DMS 273 (cell line): ENCODE data around the gene TRAIP.

ENCODE experiments used
- DNase-seq: peaks from one replicate; lab custom pipeline; 2025; ENCODE audit not compliant: unreplicated experiment; lab: John Stamatoyannopoulos, UW

The TRAIP gene

DNA sequence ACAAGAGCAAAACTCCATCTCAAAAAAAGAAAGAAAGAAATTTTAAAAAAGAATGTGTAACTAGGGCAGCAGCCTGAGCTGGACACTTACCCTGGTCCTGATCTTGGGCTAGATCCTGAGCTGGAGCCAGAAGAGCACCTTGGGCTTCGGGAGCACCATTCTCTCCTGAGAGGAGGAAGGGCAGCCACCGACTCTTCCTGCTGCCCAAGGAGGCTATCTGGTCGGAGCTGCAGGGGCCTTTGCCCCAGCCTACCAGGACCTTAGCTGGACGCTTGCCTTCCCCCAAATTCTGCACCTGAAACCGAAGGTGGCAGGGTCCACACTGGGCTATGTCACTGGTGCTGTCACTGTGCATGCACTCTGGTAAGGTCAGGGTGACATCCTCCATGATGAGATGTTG is 20.2 kb upstream of the TRAIP start:
- DNase-seq, result no peak

DNA sequence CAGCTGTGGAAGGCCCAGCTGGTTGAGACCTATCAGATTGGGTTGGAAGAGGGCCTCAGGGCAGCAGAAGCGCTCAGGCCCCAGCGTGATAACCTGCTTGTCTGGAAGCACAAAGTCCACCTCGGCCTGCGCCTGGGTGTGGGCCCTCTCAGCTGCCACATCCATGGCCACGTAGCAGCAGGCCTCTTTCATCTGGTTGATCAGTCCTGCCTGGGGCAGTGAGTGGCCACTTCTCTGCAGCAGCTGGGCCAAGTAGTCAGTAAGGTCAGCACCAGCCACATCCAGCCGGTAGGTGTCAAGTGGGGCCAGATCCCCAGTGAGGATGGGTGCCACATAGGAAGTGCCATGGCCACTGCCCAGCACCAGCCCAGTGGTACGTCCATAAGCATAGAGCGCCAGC is 17.3 kb upstream of the TRAIP start:
- no peak for DNase-seq

DNA sequence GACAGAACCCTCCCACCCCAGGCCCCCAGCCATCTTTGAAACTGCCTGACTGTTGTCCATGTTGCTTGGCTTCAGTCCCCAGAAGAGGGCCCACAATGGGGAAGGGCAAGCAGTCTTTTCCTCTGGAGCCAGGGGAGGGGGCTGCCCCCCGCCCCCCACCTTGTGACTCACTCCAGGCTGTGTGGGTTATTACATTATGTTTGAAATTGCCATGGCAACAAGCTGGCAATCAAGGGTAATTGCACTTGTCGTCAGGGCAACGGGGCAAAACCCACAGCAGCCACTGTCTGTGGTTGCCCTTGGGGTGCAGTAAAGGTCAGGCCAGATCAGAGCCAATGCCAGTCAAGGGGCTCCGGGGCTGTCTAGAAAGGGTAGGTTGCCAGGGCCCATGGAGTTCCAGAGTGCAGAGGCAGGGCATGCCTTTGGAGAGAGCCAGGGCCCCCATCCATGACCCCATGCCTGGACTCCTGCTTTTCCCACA is 16.5 kb upstream of the TRAIP start:
- DNase-seq, result peak; percentile 39

DNA sequence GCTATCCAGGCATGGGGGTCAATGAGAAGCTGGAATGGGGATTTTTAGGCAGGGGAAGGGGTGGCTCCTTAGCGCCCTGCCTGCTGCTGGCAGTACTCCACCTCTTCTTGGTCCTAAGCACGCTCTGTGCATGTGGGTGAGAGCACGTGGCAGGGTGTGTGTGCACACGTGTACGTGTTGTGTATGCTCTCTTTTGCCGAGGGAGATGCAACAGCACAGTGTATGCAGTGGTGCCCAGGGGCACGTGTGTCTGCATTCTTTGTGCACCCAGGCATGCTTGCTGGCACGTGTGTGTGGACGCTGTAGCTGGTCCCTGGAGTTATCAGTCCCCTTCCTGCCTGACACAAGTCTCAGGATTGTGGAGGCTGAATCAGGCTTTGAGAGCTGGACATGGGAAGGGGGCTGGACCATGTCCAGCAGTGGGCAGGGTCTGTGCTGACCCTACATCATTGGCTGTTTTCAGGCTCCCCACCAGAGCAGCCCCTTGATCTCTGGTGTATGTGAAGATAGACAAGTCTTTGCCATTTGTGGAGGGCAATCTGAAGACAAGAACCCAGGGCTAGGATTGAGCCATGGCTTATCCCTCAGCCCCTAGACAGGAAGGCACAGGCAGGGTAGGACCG is 15.3 kb upstream of the TRAIP start:
- no peak for DNase-seq

DNA sequence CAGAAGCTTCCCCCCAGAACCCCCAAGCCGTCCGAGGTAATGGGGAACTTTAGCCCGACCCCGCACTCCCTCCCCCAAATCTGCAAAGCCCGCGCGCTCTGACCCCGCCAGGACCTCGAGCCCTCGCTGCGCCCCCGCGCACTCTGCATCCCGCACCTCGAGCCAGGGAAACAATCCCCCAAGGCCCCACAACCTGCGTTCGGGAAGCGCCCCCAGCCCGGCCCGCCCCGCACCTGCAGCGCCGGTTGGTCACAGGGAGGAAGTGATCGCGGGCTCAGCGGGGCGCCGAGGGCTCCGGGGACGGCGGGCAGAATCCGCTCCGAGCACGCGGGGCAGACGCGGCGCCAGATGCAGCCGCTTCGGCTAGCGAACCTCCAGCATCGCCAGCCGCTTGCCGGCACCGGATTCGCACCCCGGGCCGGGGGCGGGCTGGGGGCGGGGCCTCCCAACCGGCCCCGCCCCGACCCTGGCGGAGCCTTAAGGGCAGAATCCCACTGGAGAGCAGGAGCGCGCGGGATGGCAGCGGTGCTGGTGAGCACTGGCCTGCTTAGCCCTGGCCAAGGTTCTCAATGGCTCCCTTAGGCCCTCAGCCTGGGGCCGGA is 13.3 kb upstream of the TRAIP start, which contains the start of gene CAMKV:
CAMKV (minus strand) TSS at position 382 of the 602 bp plus-strand sequence. CDS start 7,518 bp downstream, outside the sequence.
- DNase-seq, result peak; percentile 86

DNA sequence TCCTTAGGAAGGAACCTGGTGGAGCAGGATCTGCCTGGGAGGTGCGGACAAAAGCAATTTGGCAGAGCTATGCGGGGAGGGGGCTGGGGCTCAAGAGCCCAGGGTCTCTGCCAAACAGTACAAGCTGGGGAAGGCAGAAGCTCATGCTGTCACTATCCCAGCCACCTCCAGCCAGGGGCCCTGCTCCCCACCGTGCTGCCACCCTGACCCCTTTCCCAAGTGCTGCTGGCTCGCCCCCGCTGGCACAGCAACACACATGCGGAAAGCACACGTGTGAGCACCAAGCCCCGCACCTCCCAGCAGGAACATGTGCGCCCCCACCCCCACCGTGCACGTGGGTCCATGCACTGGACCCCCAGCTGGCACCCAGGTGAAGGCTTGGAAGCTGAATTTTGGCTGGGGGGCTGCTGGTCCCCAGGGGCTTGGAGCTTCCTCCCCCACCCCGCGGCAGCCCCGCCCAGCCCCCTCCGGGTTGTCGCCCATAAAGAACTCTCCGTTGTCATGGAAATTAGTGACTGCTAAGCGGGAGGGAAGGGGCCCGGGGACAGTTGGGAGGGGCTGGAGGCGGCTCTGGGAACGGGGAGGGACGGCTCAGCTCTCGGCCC is 12.6 kb upstream of the TRAIP start:
- peak; percentile 72 for DNase-seq

DNA sequence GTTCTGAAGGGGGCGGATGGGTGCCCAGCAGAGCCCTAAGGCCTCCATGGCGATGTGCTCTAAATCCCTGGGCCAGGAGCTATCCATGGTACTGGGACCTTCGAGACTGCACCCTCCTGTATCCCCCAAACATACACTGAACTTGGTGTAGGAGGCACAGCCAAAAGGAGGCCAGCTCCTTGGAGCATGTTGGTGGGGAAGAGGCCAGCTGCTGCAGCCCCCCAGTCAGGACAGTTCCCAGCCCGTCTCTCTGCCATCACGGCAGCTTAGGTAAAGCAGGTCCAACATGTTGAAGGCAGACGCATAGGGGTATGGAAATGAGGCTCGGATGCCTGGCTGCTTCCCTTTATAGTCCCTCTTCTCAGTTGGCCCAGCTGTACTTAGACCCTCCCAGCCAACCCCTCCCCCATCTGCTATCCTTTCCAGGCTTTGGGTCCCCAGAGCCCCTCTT is 11.5 kb upstream of the TRAIP start:
- DNase-seq, result peak; percentile 53

DNA sequence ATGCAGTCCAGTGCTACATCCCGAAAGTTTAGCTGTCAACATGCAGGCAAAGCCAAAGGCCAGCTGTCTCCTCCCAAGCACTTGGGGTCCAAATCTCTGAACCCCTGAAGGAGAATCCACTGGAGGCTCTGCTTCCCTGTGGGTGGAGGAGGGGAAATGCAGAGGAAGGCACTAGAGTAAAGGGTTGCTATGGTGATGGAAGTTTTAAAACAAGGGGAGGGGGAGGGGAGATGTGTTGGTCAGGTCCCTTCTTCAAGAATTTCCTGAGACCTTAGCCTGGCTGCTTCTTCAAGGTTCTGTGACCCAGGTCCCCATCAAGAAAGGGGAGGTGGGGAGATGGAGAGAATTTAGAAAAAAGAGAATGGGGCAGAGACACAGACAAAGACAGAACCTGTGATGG is 11.0 kb upstream of the TRAIP start:
- DNase-seq, result no peak

DNA sequence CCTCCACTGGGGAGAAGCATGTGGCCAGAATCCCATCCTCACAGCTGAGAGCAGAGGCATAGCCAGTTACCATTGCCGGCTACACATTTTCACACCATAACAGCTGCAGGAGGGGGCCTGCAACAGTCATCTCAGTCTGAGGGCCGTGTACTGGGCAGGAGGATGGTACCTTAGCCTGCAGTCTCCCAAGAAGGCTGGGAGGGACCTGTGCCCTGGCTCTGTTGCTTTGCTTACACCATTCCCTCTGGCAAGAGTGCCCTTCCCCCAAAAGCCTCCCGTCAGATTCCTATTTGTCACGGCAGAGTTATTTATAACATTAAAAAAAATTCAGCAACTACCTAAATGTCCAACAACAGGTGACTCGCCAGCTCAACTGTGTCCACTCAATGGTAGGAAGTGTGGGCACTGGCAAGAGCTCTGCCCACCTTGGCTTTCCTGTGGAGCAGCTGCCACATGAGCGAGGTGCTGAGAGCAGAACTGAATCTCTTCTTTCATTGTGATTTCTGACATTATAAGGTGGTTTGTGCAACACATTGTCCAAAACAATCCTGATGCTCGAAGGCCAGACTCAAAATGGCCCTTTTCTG is 8.9 kb upstream of the TRAIP start:
- no peak for DNase-seq

DNA sequence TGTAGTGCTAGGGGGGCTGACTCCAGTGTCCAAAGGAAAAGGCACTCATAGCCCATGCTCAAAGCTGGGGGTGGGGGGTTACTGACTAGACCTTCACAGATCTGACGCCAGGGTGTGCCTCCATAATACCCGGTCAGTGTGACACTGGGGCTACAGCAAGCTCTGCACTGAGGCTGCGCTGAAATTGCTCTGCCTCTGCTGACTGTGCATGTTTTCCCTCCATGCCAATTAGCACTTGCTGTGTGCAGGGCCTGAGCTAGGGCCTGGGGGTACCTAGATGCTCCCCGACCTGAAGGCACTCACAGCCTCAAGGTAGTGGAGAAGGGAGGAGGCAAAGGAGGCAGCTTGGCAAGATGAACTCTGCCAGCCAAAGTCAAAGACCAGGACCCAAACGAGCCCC is 8.1 kb upstream of the TRAIP start:
- no peak for DNase-seq

DNA sequence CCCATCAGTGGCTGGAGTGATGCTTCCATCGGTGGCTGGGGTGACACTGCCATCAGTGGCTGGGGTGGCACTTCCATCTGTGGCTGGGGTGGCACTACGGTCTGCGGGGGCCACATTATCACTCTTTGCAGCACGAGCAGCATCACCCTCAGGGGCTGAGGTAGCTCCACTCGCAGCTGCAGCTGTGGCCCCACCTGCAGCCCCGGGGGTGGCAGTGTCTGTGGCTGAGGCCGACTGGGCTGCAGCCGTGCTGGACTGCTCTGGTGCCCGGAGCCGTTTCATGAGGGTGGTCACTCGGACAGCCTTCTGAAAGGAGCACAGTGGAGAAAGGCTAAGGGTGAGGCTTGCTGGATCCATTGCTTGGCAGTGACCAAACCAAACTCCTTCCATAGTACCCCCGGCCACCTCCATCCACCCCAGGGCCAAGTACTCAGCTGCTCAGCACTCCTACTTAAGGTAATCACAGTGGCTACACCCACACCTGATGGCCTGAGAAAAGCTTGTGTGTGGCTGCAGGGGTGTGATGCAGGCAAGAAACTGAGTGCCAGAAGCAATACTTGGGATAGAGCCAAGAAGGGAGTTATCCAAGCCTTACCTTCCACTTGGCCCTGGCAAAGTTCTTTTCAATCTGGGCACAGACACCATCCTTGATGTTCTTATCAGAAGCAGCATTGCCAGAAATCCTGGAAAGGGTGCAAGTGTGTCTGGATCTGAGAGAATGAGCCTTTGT is 3.4 kb upstream of the TRAIP start:
- no peak for DNase-seq

DNA sequence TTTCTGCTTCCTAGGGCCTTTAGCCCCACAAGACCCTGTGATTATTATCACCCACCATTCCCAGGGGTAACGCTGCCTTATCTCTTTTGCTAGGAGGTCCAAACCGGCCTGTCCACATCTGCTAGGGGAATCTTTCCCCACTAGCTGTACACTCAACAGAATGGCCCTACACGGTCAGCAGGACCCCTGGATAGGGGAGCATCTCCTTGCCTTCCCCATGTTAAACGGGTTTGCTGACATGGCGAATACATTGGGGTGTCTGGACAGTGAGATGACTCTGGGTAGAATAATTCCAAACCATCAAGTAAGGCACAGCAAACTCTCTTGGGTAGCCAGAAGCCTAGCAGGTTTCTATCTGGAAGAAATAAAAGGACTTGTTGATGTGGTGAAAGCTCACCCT is 702 bp downstream of the TRAIP start:
- DNase-seq, result no peak

DNA sequence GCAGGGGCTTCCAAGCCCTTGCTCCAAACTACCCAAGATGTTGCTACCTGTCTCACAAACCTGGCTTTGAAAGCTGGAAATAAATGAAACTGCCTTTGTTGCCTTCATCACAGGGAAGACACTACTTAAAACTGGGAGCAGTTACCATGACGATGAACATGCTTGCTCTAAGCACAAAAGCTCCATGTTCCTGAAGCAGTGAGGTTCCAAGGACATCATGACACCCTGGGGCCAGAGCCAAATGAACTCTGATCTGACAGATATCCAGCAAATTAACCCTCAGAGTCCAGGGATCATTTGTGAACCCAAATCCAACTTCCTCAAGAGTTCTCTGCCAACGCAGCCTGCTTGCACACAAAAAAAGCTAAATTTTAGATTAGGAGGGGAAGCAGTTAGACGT is 10.7 kb downstream of the TRAIP start:
- DNase-seq, result no peak

DNA sequence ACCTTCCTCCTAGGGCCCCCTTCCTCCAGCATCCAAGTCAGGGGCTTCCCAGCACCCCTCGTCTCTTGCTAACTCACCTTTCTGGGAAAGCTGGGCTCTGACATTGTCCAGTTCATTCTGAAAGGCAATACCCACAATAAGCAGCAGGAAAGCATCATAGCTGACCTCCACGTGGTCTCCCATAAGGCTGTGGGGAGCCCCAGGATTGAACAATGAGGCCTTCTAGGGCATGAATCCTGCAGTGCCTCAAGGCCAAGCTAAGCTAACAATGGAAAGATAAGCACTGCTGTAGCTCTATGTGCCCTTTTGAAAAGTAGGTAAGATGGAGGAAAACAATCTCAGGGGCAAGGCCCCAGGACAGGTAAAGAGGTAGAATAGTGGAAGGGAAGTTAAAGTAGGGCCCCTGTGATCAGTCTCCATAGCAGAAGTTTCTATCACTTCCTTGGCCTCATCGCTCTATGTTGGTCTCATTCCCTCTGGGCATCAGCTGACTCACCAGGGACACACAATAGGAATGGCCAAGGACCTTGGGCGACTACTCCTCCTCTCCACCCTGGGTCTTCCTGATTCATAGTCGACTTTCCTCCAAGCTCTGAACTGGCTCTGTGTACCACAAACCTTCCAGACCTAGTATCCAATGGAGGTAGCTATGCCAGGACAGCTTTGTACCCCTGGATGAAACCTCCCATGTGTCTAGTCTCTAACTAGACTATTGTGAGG is 11.7 kb downstream of the TRAIP start:
- DNase-seq, result no peak

DNA sequence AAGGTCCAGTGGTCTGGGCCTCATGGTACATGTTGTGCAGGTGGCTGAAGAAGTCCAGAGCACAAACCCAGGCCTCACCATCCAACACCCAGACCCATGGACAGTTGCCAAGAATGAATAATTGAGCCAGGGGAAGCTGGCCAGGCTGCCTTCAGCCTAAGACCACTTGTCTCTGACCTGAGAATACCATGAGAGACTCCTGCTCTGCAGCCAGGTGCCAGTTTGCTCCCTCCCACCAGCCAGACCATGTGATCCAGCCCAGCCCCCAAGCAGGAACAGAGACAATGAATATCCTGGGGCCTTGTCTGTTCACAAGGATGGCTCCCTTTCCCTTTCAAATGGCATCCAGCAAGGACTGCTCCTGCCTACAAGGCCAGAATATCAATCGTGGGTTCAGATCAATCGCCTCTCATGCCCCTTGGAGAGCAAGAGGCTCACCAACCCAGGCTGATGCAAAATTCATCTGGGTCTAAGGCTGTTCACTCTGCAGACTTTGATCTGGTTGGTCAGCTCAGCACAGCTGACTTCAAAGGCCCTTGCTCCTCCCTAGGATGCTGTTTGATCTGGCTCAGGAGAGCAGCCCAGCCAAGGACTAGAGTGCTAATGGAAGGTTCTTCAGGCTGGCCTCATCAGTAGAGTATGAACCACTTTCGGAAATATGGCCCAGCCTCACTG is 13.4 kb downstream of the TRAIP start:
- no peak for DNase-seq

DNA sequence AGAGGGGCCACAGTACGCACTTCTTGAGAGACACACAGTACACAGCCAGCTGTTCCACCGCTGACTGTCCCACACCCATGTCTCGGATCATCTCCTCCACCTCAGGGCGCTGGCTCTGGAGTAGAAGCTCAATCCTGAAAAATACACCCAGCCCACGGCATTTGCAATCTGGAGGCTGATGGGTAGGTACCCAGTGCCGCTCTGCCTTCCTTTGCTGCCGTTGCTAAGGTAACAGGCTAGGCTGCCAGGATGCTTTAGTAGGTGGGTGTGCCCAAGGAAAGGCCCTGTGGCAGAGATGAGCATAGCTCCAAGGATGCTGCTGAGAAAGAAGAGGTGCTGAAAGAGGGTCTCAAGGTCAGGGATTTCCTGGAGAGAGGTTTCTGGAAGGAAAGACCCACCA is 14.6 kb downstream of the TRAIP start:
- peak; percentile 20 for DNase-seq

DNA sequence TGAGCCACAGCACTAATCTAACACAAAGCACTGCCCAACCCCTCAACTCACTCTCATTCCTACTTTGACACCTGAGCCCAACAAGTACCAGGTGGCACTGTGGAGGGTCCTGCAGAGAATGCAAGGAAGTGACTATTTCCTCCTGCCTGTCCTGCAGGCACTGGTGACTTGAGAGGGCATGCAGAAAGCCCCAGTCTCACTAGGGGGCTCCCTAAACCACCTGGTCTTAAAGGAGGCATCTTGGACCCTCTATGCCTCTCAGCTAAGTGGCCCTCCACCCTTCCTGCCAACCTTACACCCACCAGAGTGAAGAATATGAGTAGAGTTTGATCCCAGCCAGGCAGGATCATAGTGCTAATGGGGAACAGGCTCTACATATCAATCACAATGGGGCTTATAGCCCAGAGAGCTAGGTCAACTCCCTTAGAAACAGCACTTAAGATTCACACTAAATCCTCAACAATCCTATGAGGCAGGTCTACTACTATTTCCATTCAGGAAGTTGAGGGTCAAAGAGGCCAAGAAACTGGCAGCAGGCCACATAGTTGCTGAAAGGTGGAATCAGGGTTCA is 15.2 kb downstream of the TRAIP start:
- DNase-seq, result peak; percentile 54

DNA sequence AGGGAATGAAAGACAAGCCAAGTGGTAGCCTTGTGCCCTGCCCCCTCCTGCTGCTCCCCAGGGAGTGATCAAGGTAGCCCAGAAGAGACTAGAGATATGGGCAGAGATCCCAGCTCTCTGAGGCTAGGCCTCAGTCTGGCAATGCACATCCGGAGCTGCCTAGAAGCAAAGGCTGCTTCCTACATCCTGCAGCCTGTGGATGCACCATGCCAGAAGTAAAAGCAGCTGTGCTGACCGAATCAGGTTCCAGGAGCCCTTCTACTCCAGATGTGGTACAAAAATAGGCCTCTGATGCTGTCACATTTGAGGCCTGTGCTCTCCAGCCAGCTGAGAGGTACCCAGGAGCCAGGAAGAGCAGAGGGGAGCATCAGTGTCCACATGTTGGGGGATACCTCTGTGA is 16.0 kb downstream of the TRAIP start:
- DNase-seq, result peak; percentile 7

DNA sequence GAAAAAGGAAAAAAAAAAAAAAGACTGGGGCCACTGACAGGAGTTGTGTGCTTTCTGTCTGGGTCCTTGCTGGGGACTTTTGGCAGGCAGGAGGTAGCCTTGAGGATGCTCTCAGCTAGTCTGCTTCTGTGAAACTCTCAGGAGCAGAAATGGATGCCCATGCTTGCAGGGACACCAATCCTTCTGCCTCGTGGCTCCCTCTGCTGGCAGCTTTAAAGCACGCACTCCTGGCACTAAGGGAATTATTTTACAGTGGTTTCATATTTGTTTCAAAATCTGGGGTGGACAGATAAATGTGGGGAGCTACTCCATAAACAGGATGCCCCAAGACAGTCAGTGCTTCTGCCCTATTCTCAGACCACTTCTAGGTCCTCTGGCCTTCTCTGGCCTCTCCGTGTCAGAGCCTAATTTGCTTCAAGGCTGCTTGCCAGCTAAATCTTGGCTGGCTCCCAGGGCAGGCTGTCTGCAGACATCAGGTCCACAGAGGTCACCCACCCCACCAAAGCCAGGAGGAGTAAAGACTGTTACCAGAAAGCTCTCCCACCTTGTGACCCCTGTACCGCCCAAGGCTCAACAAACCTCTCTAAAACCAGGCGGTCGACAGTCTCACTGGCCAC is 17.1 kb downstream of the TRAIP start:
- DNase-seq, result peak; percentile 85
